ENCODE results near the gene FRAS1.
"Not testable (repeated sequence)": the region's sequence is repeated elsewhere in the genome, so short reads cannot be mapped to it uniquely, and the experiment has no call there.

The FRAS1 gene

DNA sequence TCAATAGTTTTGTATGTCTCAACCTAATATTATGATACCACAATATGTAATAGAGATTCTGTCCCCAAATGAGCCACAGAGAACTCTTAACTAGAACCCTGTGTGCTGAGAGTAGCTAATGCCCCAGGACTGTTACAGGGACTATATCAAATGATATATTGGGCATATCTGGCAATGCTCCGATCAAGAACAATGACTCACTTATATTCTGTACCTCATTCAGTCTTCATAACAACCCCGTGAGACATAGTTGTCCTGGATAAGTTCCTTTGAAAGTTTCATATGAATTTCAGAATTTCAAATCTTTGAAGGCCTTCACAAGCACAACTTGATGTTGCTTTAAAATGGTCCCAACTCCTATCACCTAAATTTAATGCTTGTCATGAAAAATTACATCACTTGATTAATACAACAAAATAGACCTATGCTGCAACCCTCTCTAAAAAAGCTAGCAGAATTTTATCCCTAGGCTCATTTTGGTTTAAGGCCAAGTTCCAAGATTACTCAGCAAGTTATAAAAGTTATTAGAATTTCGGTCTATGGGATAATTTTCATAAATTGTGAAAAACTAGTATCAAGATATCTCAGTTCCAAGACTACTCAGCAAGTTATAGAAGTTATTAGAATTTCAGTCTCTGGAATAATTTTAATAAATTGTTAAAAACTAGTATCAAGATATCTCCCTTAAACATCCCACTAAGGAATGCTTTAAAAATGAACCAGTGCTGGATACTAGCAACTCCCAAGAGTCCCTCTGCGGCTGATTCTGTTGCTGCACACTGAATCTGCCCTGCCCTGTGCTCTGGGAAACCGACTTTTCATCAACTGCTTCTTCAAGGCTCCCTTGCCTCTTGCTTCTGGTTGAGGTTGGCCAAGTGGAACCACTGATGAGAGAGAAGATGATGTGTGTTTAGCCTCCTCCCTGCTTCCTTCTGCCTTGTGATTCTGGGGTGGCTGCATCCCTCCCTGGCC, 488.4 kb downstream of the FRAS1 start:
- POLR2A ChIA-PET: no interaction called here
- 100% methylated on average over 2 of the region's 5 CpGs for WGBS (ENCODE audit: insufficient coverage)

GRCh38 chr4:78547899-78548298, 490.8 kb downstream of the FRAS1 start:
- H3K9me3 ChIP-seq (ENCODE audit: control extremely low read depth in 1 of 5, control insufficient read depth in 4 of 5, insufficient read depth in 2 of 5, low read depth in 1 of 5, low read length in 4 of 5); DNase-seq; H3K4me3 ChIP-seq (ENCODE audit: control insufficient read depth in 1 of 7, extremely low read depth in 1 of 7, insufficient read depth in 4 of 7, low read depth in 2 of 7, low read length in 6 of 7); H3K27me3 ChIP-seq (replicated peaks in 2 of 5; ENCODE audit: control insufficient read depth in 4 of 5, insufficient read depth in 5 of 5, low read length in 4 of 5); POLR2A ChIA-PET; CTCF ChIA-PET; H3K36me3 ChIP-seq (ENCODE audit: control insufficient read depth in 4 of 4, insufficient read depth in 4 of 4, low read length in 3 of 4); H3K27ac ChIP-seq (ENCODE audit: insufficient read depth in 1 of 2, low read depth in 1 of 2, low read length in 2 of 2, poor library complexity in 1 of 2, severe bottlenecking in 2 of 2): not testable (repeated sequence)
- peaks cover 6 to 17% (median 14%) of the 10 kb centered on the region in 4 experiments for H3K4me1 ChIP-seq (ENCODE audit: control extremely low read depth in 1 of 4, control insufficient read depth in 4 of 4, insufficient read depth in 4 of 4, low read length in 3 of 4)
- WGBS (ENCODE audit: insufficient coverage): 92% methylated on average over 14 of the region's 28 CpGs

More for the DNA sequence above, 488.4 kb downstream of the FRAS1 start:
- Histone ChIP-seq H3K27ac (ENCODE audit: insufficient read depth in 1 of 2, low read depth in 1 of 2, low read length in 2 of 2, poor library complexity in 1 of 2, severe bottlenecking in 2 of 2) (no peak overlapping the region), H3K4me1 (ENCODE audit: control extremely low read depth in 1 of 4, control insufficient read depth in 4 of 4, insufficient read depth in 4 of 4, low read length in 3 of 4) (no peaks in the 10 kb centered on the region), H3K27me3 (replicated peaks in 2 of 5; ENCODE audit: control insufficient read depth in 4 of 5, insufficient read depth in 5 of 5, low read length in 4 of 5) (peaks cover 0 to 3% (median 0%) of the 10 kb centered on the region in 5 experiments), H3K9me3 (ENCODE audit: control extremely low read depth in 1 of 5, control insufficient read depth in 4 of 5, insufficient read depth in 2 of 5, low read depth in 1 of 5, low read length in 4 of 5) (no peaks in the 10 kb centered on the region), H3K36me3 (ENCODE audit: control insufficient read depth in 4 of 4, insufficient read depth in 4 of 4, low read length in 3 of 4) (no peaks in the 10 kb centered on the region), H3K4me3 (ENCODE audit: control insufficient read depth in 1 of 7, extremely low read depth in 1 of 7, insufficient read depth in 4 of 7, low read depth in 2 of 7, low read length in 6 of 7) (no peak overlapping the region)
- DNase-seq: no peak
- CTCF ChIA-PET: interaction anchor here (0.9 kb wide), 1 partner anchor 10 kb away, joined by 3 read pairs; no protein-coding TSS in a partner anchor

- no CpG with 5 or more reads among the region's 4 CpGs for WGBS (ENCODE audit: insufficient coverage)
- POLR2A ChIA-PET; H3K27me3 ChIP-seq (replicated peaks in 2 of 5; ENCODE audit: control insufficient read depth in 4 of 5, insufficient read depth in 5 of 5, low read length in 4 of 5); DNase-seq; CTCF ChIA-PET; H3K9me3 ChIP-seq (ENCODE audit: control extremely low read depth in 1 of 5, control insufficient read depth in 4 of 5, insufficient read depth in 2 of 5, low read depth in 1 of 5, low read length in 4 of 5); H3K36me3 ChIP-seq (ENCODE audit: control insufficient read depth in 4 of 4, insufficient read depth in 4 of 4, low read length in 3 of 4); H3K27ac ChIP-seq (ENCODE audit: insufficient read depth in 1 of 2, low read depth in 1 of 2, low read length in 2 of 2, poor library complexity in 1 of 2, severe bottlenecking in 2 of 2); H3K4me3 ChIP-seq (ENCODE audit: control insufficient read depth in 1 of 7, extremely low read depth in 1 of 7, insufficient read depth in 4 of 7, low read depth in 2 of 7, low read length in 6 of 7): not testable (repeated sequence)
- H3K4me1 ChIP-seq (ENCODE audit: control extremely low read depth in 1 of 4, control insufficient read depth in 4 of 4, insufficient read depth in 4 of 4, low read length in 3 of 4): peaks cover 8 to 22% (median 17%) of the 10 kb centered on the region in 4 experiments
Observed at GRCh38 chr4:78548889-78549288, 491.8 kb downstream of the FRAS1 start.

DNA sequence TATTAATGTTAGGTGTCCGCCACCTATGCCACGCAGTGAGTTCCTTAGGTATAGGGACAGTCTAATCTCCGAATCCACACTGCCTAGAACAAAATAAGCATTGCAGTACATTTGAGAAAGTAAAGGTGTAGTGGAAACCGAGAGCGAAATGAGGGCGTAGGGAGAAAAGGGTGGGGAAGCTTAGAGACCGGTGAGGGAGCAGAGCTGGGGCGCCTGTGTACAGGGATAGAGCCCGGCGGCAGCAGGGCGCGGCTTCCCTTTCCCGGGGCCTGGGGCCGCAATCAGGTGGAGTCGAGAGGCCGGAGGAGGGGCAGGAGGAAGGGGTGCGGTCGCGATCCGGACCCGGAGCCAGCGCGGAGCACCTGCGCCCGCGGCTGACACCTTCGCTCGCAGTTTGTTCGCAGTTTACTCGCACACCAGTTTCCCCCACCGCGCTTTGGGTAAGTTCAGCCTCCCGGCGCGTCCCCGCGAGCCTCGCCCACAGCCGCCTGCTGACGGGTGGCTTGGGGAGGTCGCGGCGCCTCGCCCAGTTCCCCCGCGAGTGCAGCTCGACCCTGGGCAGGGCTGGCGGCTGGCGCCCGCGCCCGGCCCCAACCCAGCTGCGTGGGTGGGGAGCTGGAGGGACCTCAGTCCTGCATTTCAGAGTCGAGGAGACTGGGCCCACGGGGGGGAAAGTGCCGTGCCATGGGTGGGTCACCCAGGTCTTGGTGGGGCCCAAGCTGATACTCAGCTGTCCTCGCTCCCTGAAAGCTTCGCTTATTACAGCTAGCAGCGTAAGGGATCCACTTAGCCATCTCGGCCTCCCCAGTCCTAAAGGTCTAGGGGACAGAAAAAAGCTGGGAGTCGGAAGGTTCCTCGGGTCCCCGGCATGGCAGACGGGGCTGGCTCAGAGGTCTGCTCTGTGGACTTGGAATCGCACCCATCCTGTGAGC, 494.6 kb downstream of the FRAS1 start, which contains the start of gene ANXA3:
Gene ANXA3, plus strand, starts transcription at position 351 of the 932 bp plus-strand sequence. CDS start 2,704 bp downstream, outside the sequence.
- POLR2A ChIA-PET: interaction anchor here (0.6 kb wide), 1 partner anchor 148 kb away, joined by 3 read pairs; no protein-coding TSS in a partner anchor

DNA sequence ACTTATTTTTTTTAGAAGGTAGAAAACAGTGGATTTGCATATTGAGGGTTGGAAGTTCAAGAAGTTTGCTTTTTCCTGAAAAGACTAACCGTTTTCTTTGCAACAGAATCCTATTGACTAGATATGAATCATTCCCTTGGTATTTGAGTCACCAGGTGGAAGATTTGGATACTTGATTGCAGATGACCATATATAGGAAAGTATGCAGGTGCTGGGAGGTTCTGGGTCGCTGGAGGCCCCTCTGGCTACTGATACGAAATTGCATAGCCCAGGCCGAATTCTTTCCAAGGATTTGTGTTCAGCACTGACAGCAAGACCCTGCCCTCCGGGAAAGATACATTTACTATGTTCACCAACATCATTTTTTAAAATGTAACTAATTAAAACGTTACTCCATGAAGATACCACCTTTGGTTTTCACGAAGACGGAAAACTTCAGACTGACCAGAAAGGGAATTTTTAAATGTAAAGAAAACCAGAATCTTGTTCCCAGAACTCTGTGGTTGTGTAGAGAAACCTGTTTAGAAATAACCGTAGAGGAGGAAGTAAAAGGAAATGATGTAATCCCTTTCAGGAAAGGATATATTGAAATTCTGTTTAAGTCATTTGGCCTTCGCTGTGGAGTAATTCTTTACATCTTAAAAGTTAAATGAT, 495.4 kb downstream of the FRAS1 start:
- no peaks in the 10 kb centered on the region for H3K9me3 ChIP-seq (ENCODE audit: control extremely low read depth in 1 of 5, control insufficient read depth in 4 of 5, insufficient read depth in 2 of 5, low read depth in 1 of 5, low read length in 4 of 5)
- no peak overlapping the region for H3K27ac ChIP-seq (ENCODE audit: insufficient read depth in 1 of 2, low read depth in 1 of 2, low read length in 2 of 2, poor library complexity in 1 of 2, severe bottlenecking in 2 of 2)
- WGBS (ENCODE audit: insufficient coverage): 24% methylated on average over 8 of the region's 10 CpGs
- peak overlapping the region in 5 of 7 experiments; percentile 5 to 86 (median 76) for H3K4me3 ChIP-seq (ENCODE audit: control insufficient read depth in 1 of 7, extremely low read depth in 1 of 7, insufficient read depth in 4 of 7, low read depth in 2 of 7, low read length in 6 of 7)
- H3K36me3 ChIP-seq (ENCODE audit: control insufficient read depth in 4 of 4, insufficient read depth in 4 of 4, low read length in 3 of 4): no peaks in the 10 kb centered on the region
- peaks cover 0 to 5% (median 3%) of the 10 kb centered on the region in 5 experiments for H3K27me3 ChIP-seq (replicated peaks in 2 of 5; ENCODE audit: control insufficient read depth in 4 of 5, insufficient read depth in 5 of 5, low read length in 4 of 5)
- peaks cover 8 to 22% (median 17%) of the 10 kb centered on the region in 4 experiments for H3K4me1 ChIP-seq (ENCODE audit: control extremely low read depth in 1 of 4, control insufficient read depth in 4 of 4, insufficient read depth in 4 of 4, low read length in 3 of 4)
- peak in 2 of 3 donors; percentile 26 to 37 for DNase-seq
- POLR2A ChIA-PET: no interaction called here
- CTCF ChIA-PET: interaction anchor here (1.2 kb wide), 1 partner anchor 558 kb away, joined by 3 read pairs; no protein-coding TSS in a partner anchor

More for the DNA sequence above, 494.6 kb downstream of the FRAS1 start, which contains the start of gene ANXA3:
- no peak within 1 kb of the TSS for H3K27ac ChIP-seq (ENCODE audit: insufficient read depth in 1 of 2, low read depth in 1 of 2, low read length in 2 of 2, poor library complexity in 1 of 2, severe bottlenecking in 2 of 2)
- peak; percentile 22 to 66 (median 51) for DNase-seq
- WGBS (ENCODE audit: insufficient coverage): 5% methylated on average over 53 of the region's 65 CpGs
- no peaks in the 10 kb centered on the region for H3K36me3 ChIP-seq (ENCODE audit: control insufficient read depth in 4 of 4, insufficient read depth in 4 of 4, low read length in 3 of 4)
- peaks cover 0 to 5% (median 3%) of the 10 kb centered on the region in 5 experiments for H3K27me3 ChIP-seq (replicated peaks in 2 of 5; ENCODE audit: control insufficient read depth in 4 of 5, insufficient read depth in 5 of 5, low read length in 4 of 5)
- H3K9me3 ChIP-seq (ENCODE audit: control extremely low read depth in 1 of 5, control insufficient read depth in 4 of 5, insufficient read depth in 2 of 5, low read depth in 1 of 5, low read length in 4 of 5): no peaks in the 10 kb centered on the region
- CTCF ChIA-PET: interaction anchor here (0.6 to 1.2 kb wide), 2 partner anchors 366 to 557 kb away, joined by 3 read pairs; no protein-coding TSS in a partner anchor
- peak within 1 kb of the TSS; percentile 56 to 86 (median 69) for H3K4me3 ChIP-seq (ENCODE audit: control insufficient read depth in 1 of 7, extremely low read depth in 1 of 7, insufficient read depth in 4 of 7, low read depth in 2 of 7, low read length in 6 of 7)
- peaks cover 8 to 22% (median 17%) of the 10 kb centered on the region in 4 experiments for H3K4me1 ChIP-seq (ENCODE audit: control extremely low read depth in 1 of 4, control insufficient read depth in 4 of 4, insufficient read depth in 4 of 4, low read length in 3 of 4)

GRCh38 chr4:78553043-78553396, 495.9 kb downstream of the FRAS1 start:
- no CpG with 5 or more reads among the region's 3 CpGs for whole genome bisulfite sequencing (ENCODE audit: insufficient coverage)
- CTCF ChIA-PET: no interaction called here
- POLR2A ChIA-PET: no interaction called here
- Histone ChIP-seq H3K36me3 (ENCODE audit: control insufficient read depth in 4 of 4, insufficient read depth in 4 of 4, low read length in 3 of 4) (no peaks in the 10 kb centered on the region), H3K4me3 (ENCODE audit: control insufficient read depth in 1 of 7, extremely low read depth in 1 of 7, insufficient read depth in 4 of 7, low read depth in 2 of 7, low read length in 6 of 7) (peak overlapping the region in 2 of 7 experiments; percentile 65 to 86), H3K4me1 (ENCODE audit: control extremely low read depth in 1 of 4, control insufficient read depth in 4 of 4, insufficient read depth in 4 of 4, low read length in 3 of 4) (peaks cover 8 to 22% (median 17%) of the 10 kb centered on the region in 4 experiments), H3K9me3 (ENCODE audit: control extremely low read depth in 1 of 5, control insufficient read depth in 4 of 5, insufficient read depth in 2 of 5, low read depth in 1 of 5, low read length in 4 of 5) (no peaks in the 10 kb centered on the region), H3K27me3 (replicated peaks in 2 of 5; ENCODE audit: control insufficient read depth in 4 of 5, insufficient read depth in 5 of 5, low read length in 4 of 5) (peaks cover 0 to 5% (median 3%) of the 10 kb centered on the region in 5 experiments), H3K27ac (ENCODE audit: insufficient read depth in 1 of 2, low read depth in 1 of 2, low read length in 2 of 2, poor library complexity in 1 of 2, severe bottlenecking in 2 of 2) (no peak overlapping the region)
- DNase-seq: no peak
